ENCODE measurements around the gene DACT2. TPM values are rescaled to one million over a fixed set of nuclear protein-coding genes. Genes with fewer than 3 reads are reported as not detected.

DACT2 gene
- total RNA-seq, 1 experiment from 2014 or later: not detected

GRCh38 chr6:168300975-168301647 lies 18.5 kb downstream of the DACT2 start:
- no peak overlapping the region for H3K4me3 ChIP-seq (replicated peaks in 1 of 2; ENCODE audit: low read depth in 1 of 2, low read length in 2 of 2)
- BruUV-seq (replicated peaks): no TSS peak
- ChIA-PET POLR2A (no interaction called here), CTCF (no interaction called here), RAD21 (ENCODE audit: low non-redundant PET in 1 of 2, low total read pairs in 2 of 2, uncharacterized antibody in 2 of 2, unreplicated experiment in 2 of 2) (no interaction called here)
- H3K9me2 ChIP-seq (ENCODE audit: insufficient read depth): no peaks in the 10 kb centered on the region
- H3K9me3 ChIP-seq (ENCODE audit: control insufficient read depth in 1 of 2, insufficient read depth in 1 of 2, low read depth in 1 of 2, low read length in 2 of 2): no peaks in the 10 kb centered on the region
- ATAC-seq (no peak), DNase-seq (ENCODE audit: low read depth, low spot score) (no peak)
- peaks cover 20% of the 10 kb centered on the region for H3K27me3 ChIP-seq (ENCODE audit: insufficient read depth, low read length)
- no peaks in the 10 kb centered on the region; a peak in 1 of 4 replicates for H3K4me1 ChIP-seq (ENCODE audit: control insufficient read depth in 1 of 2, insufficient read depth in 2 of 2, low read length in 2 of 2)
- H3K4me2 ChIP-seq (ENCODE audit: low read length): no peak overlapping the region
- no peak overlapping the region for H2AFZ ChIP-seq (ENCODE audit: low read depth, low read length, poor library complexity, severe bottlenecking)
- TF ChIP-seq FOSL1 (IDR thresholded peaks at IDR 0.05; ENCODE audit: low read depth) (no peak), CEBPB (IDR thresholded peaks at IDR 0.05; ENCODE audit: low read depth) (no peak), ZNF274 (IDR thresholded peaks at IDR 0.05; ENCODE audit: low read depth, low read length) (no peak), JUND (IDR thresholded peaks at IDR 0.05) (no peak), POLR2A (IDR thresholded peaks at IDR 0.05; ENCODE audit: borderline replicate concordance, extremely low read depth, insufficient read depth, insufficient read length) (no peak), EZH2 (IDR thresholded peaks at IDR 0.05) (no peak), ELF1 (IDR thresholded peaks at IDR 0.05; ENCODE audit: borderline replicate concordance, low read depth) (no peak), EGR1 (IDR thresholded peaks at IDR 0.05; ENCODE audit: low read depth) (no peak), EZH2phosphoT487 (IDR thresholded peaks at IDR 0.05; ENCODE audit: borderline replicate concordance) (no peak), ATF3 (IDR thresholded peaks at IDR 0.05) (no peak), POLR2AphosphoS5 (IDR thresholded peaks at IDR 0.05; ENCODE audit: low read depth, low read length) (no peak), CBX3 (IDR thresholded peaks at IDR 0.05; ENCODE audit: low read depth) (no peak), TCF7L2 (IDR thresholded peaks at IDR 0.05; ENCODE audit: borderline replicate concordance, extremely low read depth, insufficient read depth, insufficient read length) (no peak), CTCF (IDR thresholded peaks at IDR 0.05 in 2 of 3, conservative IDR thresholded peaks at IDR 0.05 in 1 of 3; ENCODE audit: borderline replicate concordance in 1 of 3, insufficient read depth in 1 of 3, low read depth in 2 of 3, low read length in 2 of 3) (no peak), YY1 (IDR thresholded peaks at IDR 0.05; ENCODE audit: extremely low read depth, insufficient replicate concordance, low read depth, low read length) (no peak), ZFX (IDR thresholded peaks at IDR 0.05) (no peak)
- no peaks in the 10 kb centered on the region for H3K36me3 ChIP-seq (ENCODE audit: control insufficient read depth in 1 of 2, insufficient read depth in 2 of 2, low read length in 2 of 2)
- H3K9ac ChIP-seq (ENCODE audit: low read length): no peak overlapping the region
- intact Hi-C loops (cut with micrococcal nuclease): no loop called here
- H3K79me2 ChIP-seq (ENCODE audit: insufficient read depth, low read length): no peaks in the 10 kb centered on the region
- H3K27ac ChIP-seq (ENCODE audit: low read depth, low read length): no peak overlapping the region
- no peaks in the 10 kb centered on the region for H4K20me1 ChIP-seq (ENCODE audit: insufficient read depth)

Data from HCT116 (cell line).